Endothelial cell of umbilical vein (primary cell): Measurements from ENCODE around the gene NPLOC4.

Experiments used
- CTCF ChIP-seq, 2 donors: IDR thresholded peaks; 1 replicate in 1 of 2; 2 replicates in 1 of 2; pipeline ENCODE4 v1.5.1; 2011; ENCODE audit warnings: low read length in 2 of 2, mild to moderate bottlenecking in 2 of 2, moderate library complexity in 2 of 2, control low read depth in 1 of 2, inconsistent platforms in 1 of 2, low read depth in 1 of 2; ENCODE audit not compliant: insufficient read depth in 1 of 2; ENCODE audit errors: extremely low read depth in 1 of 2
- EZH2 ChIP-seq: IDR thresholded peaks from 2 replicates; pipeline ENCODE4 v1.6.1; 2012; ENCODE audit warnings: borderline replicate concordance, low read depth, mild to moderate bottlenecking, moderate library complexity, low read length, inconsistent platforms; ENCODE audit not compliant: severe bottlenecking
- GATA2 ChIP-seq: IDR thresholded peaks from 2 replicates; pipeline ENCODE4 v1.7.0; 2011; ENCODE audit warnings: low read depth, mild to moderate bottlenecking, moderate library complexity, mixed read lengths, low read length; ENCODE audit not compliant: insufficient read length, insufficient read depth
- JUN ChIP-seq: IDR thresholded peaks from 2 replicates; pipeline ENCODE4 v1.6.1; 2011; ENCODE audit warnings: borderline replicate concordance, low read depth; ENCODE audit not compliant: insufficient read length, insufficient read depth
- MYC ChIP-seq: IDR thresholded peaks from one replicate; pipeline ENCODE4 v1.6.1; 2011; ENCODE audit warnings: mild to moderate bottlenecking, low read depth, low read length
- POLR2A ChIP-seq: IDR thresholded peaks from 2 replicates; pipeline ENCODE4 v1.6.1; 2012; ENCODE audit warnings: low read depth, mild to moderate bottlenecking, control low read depth, low read length
- POLR2AphosphoS5 ChIP-seq: IDR thresholded peaks from 2 replicates; pipeline ENCODE4 v1.6.1; 2012; ENCODE audit warnings: low read depth, mild to moderate bottlenecking, control low read depth, low read length, moderate library complexity; ENCODE audit not compliant: insufficient read depth
- TF ChIP-seq, protein P1 (sequence below): IDR thresholded peaks from 2 replicates; pipeline ENCODE4 v1.6.1; 2011; ENCODE audit not compliant: insufficient read depth, insufficient read length

- TF ChIP-seq POLR2AphosphoS5 (no peak), CTCF (IDR thresholded peaks at IDR 0.05; ENCODE audit: extremely low read depth in 1 of 2, insufficient read depth in 1 of 2, low read depth in 1 of 2, low read length in 2 of 2) (no peak), POLR2A (no peak), JUN (no peak), GATA2 (no peak), EZH2 (no peak), MYC (no peak)
- TF ChIP-seq, protein P1, sequence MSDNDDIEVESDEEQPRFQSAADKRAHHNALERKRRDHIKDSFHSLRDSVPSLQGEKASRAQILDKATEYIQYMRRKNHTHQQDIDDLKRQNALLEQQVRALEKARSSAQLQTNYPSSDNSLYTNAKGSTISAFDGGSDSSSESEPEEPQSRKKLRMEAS: no peak
Observed at GRCh38 chr17:81609541-81610311, 27.2 kb downstream of the NPLOC4 start.
